GM23338 (cell line): ENCODE data around the gene TRDN. TPM values are rescaled to one million over a fixed set of nuclear protein-coding genes. Genes with fewer than 3 reads are reported as not detected.

Experiments used
- ATAC-seq: fragments of 200-7000 bp; cut with Tn5 transposase; 3 replicates; pipeline ENCODE4 v1.9.1; 2020
- DNase-seq: peaks from one replicate; pipeline ENCODE4 v3.0.0-alpha.2; 2015; ENCODE audit warnings: low spot score
- H2AFZ ChIP-seq: fragments of 200-600 bp; sonication (generic); 2 replicates; pipeline ENCODE4 v1.8.0; 2016; ENCODE audit warnings: antibody characterized with exemption, mild to moderate bottlenecking, moderate library complexity
- H3F3A ChIP-seq: fragments of 200-600 bp; sonication (generic); replicated peaks from 2 replicates; pipeline ENCODE4 v1.8.0; 2017; ENCODE audit warnings: antibody characterized with exemption, mixed run types, low read depth
- H3K27ac ChIP-seq: fragments of 200-600 bp; sonication (generic); 2 replicates; pipeline ENCODE4 v1.6.1; 2016; ENCODE audit warnings: low read depth
- H3K27me3 ChIP-seq: fragments of 200-600 bp; sonication (generic); 2 replicates; pipeline ENCODE4 v1.8.0; 2016; ENCODE audit warnings: mild to moderate bottlenecking, mixed run types, moderate library complexity; ENCODE audit not compliant: insufficient read depth
- H3K36me3 ChIP-seq: fragments of 200-600 bp; sonication (generic); 2 replicates; pipeline ENCODE4 v1.8.0; 2016; ENCODE audit warnings: mild to moderate bottlenecking; ENCODE audit not compliant: insufficient read depth
- H3K4me1 ChIP-seq: fragments of 200-600 bp; sonication (generic); 2 replicates; pipeline ENCODE4 v1.8.0; 2016; ENCODE audit warnings: mild to moderate bottlenecking, moderate library complexity; ENCODE audit not compliant: insufficient read depth
- H3K4me2 ChIP-seq: fragments of 200-600 bp; sonication (generic); 2 replicates; pipeline ENCODE4 v1.7.1; 2017; ENCODE audit warnings: mixed run types
- H3K4me3 ChIP-seq: fragments of 200-600 bp; sonication (generic); 2 replicates; pipeline ENCODE4 v1.6.1; 2016; ENCODE audit warnings: mixed run types
- H3K79me2 ChIP-seq: fragments of 200-600 bp; sonication (generic); replicated peaks from 2 replicates; pipeline ENCODE4 v1.8.0; 2017; ENCODE audit warnings: mild to moderate bottlenecking; ENCODE audit not compliant: insufficient read depth
- H3K9me2 ChIP-seq: fragments of 200-600 bp; sonication (generic); 2 replicates; pipeline ENCODE4 v1.8.0; 2017; ENCODE audit not compliant: insufficient read depth
- H4K20me1 ChIP-seq: fragments of 200-600 bp; sonication (generic); replicated peaks from 2 replicates; pipeline ENCODE4 v1.8.0; 2017; ENCODE audit warnings: mild to moderate bottlenecking; ENCODE audit not compliant: insufficient read depth
- H3K27ac Mint-ChIP-seq: 2 replicates; pipeline ENCODE4 v1.8.0; 2020; ENCODE audit warnings: inconsistent platforms, mild to moderate bottlenecking, moderate library complexity, mixed read lengths
- H3K27me3 Mint-ChIP-seq: 3 replicates; pipeline ENCODE4 v1.8.0; 2022; ENCODE audit warnings: low read depth, mild to moderate bottlenecking, moderate library complexity, mixed read lengths, inconsistent platforms; ENCODE audit not compliant: insufficient read depth, poor library complexity
- H3K36me3 Mint-ChIP-seq: 3 replicates; pipeline ENCODE4 v1.8.0; 2021; ENCODE audit warnings: low read depth, mild to moderate bottlenecking, inconsistent platforms, moderate library complexity, mixed read lengths
- H3K4me1 Mint-ChIP-seq: 3 replicates; pipeline ENCODE4 v1.8.0; 2020; ENCODE audit warnings: mild to moderate bottlenecking, inconsistent platforms, mixed read lengths
- H3K4me3 Mint-ChIP-seq: 3 replicates; pipeline ENCODE4 v1.8.0; 2021; ENCODE audit warnings: moderate library complexity, mild to moderate bottlenecking, inconsistent platforms, mixed read lengths
- H3K9me3 Mint-ChIP-seq: 3 replicates; pipeline ENCODE4 v1.8.0; 2020; ENCODE audit warnings: moderate library complexity, mild to moderate bottlenecking, inconsistent platforms, mixed read lengths
- EZH2 ChIP-seq: fragments of 200-600 bp; sonication (generic); IDR thresholded peaks from one replicate; pipeline ENCODE4 v1.8.0; 2017; ENCODE audit warnings: antibody characterized with exemption, mild to moderate bottlenecking, low read depth; ENCODE audit not compliant: unreplicated experiment
- EZH2phosphoT487 ChIP-seq: fragments of 200-600 bp; sonication (generic); IDR thresholded peaks from one replicate; pipeline ENCODE4 v1.8.1; 2018; ENCODE audit warnings: antibody characterized with exemption; ENCODE audit not compliant: unreplicated experiment
- POLR2AphosphoS5 ChIP-seq: IDR thresholded peaks from 2 replicates; pipeline ENCODE4 v1.6.1; 2016; ENCODE audit warnings: antibody characterized with exemption, low read depth
- STAT1 ChIP-seq: IDR thresholded peaks from one replicate; pipeline ENCODE4 v1.6.1; 2016; ENCODE audit warnings: antibody characterized with exemption; ENCODE audit not compliant: unreplicated experiment
- ZNF114 ChIP-seq: fragments of 250-450 bp; sonication (Bioruptor Pico); IDR thresholded peaks from 2 replicates; pipeline ENCODE4 v1.5.0; 2020; ENCODE audit warnings: mild to moderate bottlenecking, moderate library complexity
- ZNF331 ChIP-seq: fragments of 250-450 bp; sonication (Bioruptor Pico); IDR thresholded peaks from 2 replicates; pipeline ENCODE4 v1.5.0; 2020; ENCODE audit warnings: low read depth, mild to moderate bottlenecking, moderate library complexity
- polyA plus RNA-seq: library from polyadenylated mRNA; unstranded; fragments of >200 nt; fragmentation: Nextera tagmentation; extraction: Ambion mirVana; gene quantifications from 2 replicates; pipeline ENCODE4 v1.2.1, GENCODE V29; 2016
- total RNA-seq: library from RNA; depleted of rRNA; stranded (reverse); fragments of >200 nt; shearing (Covaris generic); gene quantifications from 2 replicates; pipeline ENCODE4 v1.2.3, GENCODE V29; 2014
- TF ChIP-seq, protein P1 (sequence below): fragments of 250-450 bp; sonication (Bioruptor Pico); IDR thresholded peaks from 2 replicates; pipeline ENCODE4 v1.5.0; 2020; ENCODE audit warnings: mild to moderate bottlenecking, moderate library complexity

Gene TRDN
- total and polyA plus RNA-seq, 2 experiments from 2014 or later: 35.5 to 137 TPM

DNA sequence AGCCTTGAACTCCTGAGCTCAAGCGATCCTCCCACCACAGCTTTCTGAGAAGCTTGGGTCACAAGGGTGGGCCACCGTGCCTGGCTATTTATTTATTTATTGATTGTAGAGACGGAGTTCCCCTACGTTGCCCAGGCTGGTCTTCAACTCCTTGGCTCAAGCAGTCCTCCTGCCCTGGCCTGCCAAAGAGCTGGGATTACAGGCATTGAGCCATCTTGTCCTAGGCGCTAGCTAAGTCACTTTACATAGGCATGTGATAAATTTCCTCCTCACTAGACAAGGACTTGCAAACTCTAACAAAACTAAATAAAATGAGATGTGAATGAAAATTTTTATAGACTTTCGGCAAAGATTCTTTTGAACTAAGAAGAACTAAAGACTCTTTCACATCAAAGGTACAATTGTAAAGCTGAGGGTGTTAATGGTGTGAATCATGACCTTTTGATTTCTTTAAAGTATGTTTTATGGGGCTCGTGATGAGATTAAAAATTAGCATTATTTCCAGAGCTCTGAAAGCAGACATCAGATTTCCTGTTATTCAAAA is 428.7 kb downstream of the TRDN start:
- ATAC-seq (peak; percentile 28; the same call in 1 of the 3 replicates), DNase-seq (no peak)
- no peaks in the 10 kb centered on the region for H3K27me3 ChIP-seq
- TF ChIP-seq POLR2AphosphoS5 (no peak), ZNF114 (CRISPR knock-in tag) (no peak), EZH2phosphoT487 (no peak), EZH2 (no peak), ZNF331 (no peak), STAT1 (no peak)
- TF ChIP-seq, protein P1, sequence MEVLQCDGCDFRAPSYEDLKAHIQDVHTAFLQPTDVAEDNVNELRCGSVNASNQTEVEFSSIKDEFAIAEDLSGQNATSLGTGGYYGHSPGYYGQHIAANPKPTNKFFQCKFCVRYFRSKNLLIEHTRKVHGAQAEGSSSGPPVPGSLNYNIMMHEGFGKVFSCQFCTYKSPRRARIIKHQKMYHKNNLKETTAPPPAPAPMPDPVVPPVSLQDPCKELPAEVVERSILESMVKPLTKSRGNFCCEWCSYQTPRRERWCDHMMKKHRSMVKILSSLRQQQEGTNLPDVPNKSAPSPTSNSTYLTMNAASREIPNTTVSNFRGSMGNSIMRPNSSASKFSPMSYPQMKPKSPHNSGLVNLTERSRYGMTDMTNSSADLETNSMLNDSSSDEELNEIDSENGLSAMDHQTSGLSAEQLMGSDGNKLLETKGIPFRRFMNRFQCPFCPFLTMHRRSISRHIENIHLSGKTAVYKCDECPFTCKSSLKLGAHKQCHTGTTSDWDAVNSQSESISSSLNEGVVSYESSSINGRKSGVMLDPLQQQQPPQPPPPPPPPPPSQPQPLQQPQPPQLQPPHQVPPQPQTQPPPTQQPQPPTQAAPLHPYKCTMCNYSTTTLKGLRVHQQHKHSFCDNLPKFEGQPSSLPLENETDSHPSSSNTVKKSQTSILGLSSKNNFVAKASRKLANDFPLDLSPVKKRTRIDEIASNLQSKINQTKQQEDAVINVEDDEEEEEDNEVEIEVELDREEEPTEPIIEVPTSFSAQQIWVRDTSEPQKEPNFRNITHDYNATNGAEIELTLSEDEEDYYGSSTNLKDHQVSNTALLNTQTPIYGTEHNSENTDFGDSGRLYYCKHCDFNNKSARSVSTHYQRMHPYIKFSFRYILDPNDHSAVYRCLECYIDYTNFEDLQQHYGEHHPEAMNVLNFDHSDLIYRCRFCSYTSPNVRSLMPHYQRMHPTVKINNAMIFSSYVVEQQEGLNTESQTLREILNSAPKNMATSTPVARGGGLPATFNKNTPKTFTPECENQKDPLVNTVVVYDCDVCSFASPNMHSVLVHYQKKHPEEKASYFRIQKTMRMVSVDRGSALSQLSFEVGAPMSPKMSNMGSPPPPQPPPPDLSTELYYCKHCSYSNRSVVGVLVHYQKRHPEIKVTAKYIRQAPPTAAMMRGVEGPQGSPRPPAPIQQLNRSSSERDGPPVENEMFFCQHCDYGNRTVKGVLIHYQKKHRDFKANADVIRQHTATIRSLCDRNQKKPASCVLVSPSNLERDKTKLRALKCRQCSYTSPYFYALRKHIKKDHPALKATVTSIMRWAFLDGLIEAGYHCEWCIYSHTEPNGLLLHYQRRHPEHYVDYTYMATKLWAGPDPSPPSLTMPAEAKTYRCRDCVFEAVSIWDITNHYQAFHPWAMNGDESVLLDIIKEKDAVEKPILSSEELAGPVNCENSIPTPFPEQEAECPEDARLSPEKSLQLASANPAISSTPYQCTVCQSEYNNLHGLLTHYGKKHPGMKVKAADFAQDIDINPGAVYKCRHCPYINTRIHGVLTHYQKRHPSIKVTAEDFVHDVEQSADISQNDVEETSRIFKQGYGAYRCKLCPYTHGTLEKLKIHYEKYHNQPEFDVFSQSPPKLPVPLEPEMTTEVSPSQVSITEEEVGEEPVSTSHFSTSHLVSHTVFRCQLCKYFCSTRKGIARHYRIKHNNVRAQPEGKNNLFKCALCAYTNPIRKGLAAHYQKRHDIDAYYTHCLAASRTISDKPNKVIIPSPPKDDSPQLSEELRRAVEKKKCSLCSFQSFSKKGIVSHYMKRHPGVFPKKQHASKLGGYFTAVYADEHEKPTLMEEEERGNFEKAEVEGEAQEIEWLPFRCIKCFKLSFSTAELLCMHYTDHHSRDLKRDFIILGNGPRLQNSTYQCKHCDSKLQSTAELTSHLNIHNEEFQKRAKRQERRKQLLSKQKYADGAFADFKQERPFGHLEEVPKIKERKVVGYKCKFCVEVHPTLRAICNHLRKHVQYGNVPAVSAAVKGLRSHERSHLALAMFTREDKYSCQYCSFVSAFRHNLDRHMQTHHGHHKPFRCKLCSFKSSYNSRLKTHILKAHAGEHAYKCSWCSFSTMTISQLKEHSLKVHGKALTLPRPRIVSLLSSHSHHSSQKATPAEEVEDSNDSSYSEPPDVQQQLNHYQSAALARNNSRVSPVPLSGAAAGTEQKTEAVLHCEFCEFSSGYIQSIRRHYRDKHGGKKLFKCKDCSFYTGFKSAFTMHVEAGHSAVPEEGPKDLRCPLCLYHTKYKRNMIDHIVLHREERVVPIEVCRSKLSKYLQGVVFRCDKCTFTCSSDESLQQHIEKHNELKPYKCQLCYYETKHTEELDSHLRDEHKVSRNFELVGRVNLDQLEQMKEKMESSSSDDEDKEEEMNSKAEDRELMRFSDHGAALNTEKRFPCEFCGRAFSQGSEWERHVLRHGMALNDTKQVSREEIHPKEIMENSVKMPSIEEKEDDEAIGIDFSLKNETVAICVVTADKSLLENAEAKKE (CRISPR knock-in tag): no peak
- peak overlapping the region; percentile 35; the same call in 1 of the 2 replicates for H2AFZ ChIP-seq
- Mint-ChIP-seq H3K9me3 (peaks cover 6% of the 10 kb centered on the region), H3K36me3 (peaks cover under 1% of the 10 kb centered on the region; the same call in 2 of the 3 replicates), H3K4me1 (peaks cover 16% of the 10 kb centered on the region; the same call in 2 of the 3 replicates), H3K4me3 (no peak overlapping the region), H3K27ac (no peak overlapping the region), H3K27me3 (no peaks in the 10 kb centered on the region)
- H3K4me1 ChIP-seq: peaks cover 15% of the 10 kb centered on the region
- no peaks in the 10 kb centered on the region for H3F3A ChIP-seq
- no peak overlapping the region for H3K27ac ChIP-seq
- no peaks in the 10 kb centered on the region for H3K9me2 ChIP-seq
- no peaks in the 10 kb centered on the region for H4K20me1 ChIP-seq
- H3K79me2 ChIP-seq: no peaks in the 10 kb centered on the region
- H3K4me2 ChIP-seq: no peak overlapping the region
- H3K36me3 ChIP-seq: no peaks in the 10 kb centered on the region
- no peak overlapping the region for H3K4me3 ChIP-seq
